Measurements from ENCODE around the gene SLC9A9.
A peak's percentile ranks its signal among the peaks of the same experiment; 100 is the strongest.

GRCh38 chr3:143644370-143645089 is 203.7 kb downstream of the SLC9A9 start:
- no peak for TF ChIP-seq SP1 (IDR thresholded peaks at IDR 0.05; ENCODE audit: low read depth, low read length)
- no peak for TF ChIP-seq RAD51 (IDR thresholded peaks at IDR 0.05)
- TF ChIP-seq CTCF (IDR thresholded peaks at IDR 0.05 in 2 of 3, conservative IDR thresholded peaks at IDR 0.05 in 1 of 3; ENCODE audit: control insufficient read depth in 2 of 3, extremely low read depth in 1 of 3, insufficient read depth in 1 of 3, low read depth in 3 of 3, low read length in 3 of 3), result peak; percentile 43 to 69 (median 51); a peak in 4 of 6 replicates
- no peak for TF ChIP-seq TAF1 (IDR thresholded peaks at IDR 0.05; ENCODE audit: borderline replicate concordance, low read depth, low read length)
- no peak for TF ChIP-seq DPF2 (IDR thresholded peaks at IDR 0.05)
- no peak for TF ChIP-seq NFIC (IDR thresholded peaks at IDR 0.05; ENCODE audit: low read depth, low read length)
- no peak for TF ChIP-seq MXI1 (IDR thresholded peaks at IDR 0.05; ENCODE audit: low read depth, low read length)
- no peak for TF ChIP-seq POLR2A (IDR thresholded peaks at IDR 0.05; ENCODE audit: low read depth, low read length)
